Measurements from ENCODE around the gene HOXC12.

DNA sequence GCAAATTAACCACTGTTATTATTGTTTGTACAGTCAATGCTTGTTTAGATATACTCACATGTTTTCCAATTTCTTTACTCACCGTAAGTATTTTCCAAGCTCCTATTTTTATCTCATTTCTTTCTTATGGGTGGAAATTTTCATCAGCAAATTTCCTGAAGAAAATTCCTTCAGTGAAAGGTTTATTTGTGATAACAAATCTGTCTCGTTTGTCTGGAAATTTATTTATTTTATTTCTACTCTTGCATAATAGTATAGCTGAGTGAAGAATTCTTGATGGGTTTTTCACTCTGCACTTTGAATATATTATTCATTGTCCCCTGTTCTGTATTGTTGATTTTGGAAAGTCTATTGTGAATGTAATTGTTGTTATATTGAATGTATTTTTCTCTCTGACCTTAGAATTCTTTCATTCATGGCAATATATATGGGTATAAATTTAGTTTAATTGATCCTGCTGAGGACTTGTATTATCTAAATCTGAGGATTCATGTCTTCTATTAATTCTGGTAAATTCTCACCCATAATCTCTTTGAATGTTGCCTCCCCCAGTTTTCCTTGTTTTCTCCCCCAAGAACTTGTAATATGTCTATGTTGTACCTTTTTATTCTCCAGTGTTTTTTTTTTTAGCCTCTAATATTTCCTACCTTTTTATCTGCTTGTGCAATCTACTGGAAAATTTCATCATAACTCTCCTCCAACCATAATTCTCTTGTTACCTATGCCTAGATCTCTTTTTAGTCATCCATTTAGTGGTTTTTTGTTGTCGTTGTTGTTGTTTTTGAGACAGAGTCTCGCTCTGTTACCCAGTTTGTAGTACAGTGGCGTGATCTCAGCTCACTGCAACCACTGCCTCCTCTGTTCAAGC lies 37.7 kb upstream of the HOXC12 start:
- TF ChIP-seq, protein P1, sequence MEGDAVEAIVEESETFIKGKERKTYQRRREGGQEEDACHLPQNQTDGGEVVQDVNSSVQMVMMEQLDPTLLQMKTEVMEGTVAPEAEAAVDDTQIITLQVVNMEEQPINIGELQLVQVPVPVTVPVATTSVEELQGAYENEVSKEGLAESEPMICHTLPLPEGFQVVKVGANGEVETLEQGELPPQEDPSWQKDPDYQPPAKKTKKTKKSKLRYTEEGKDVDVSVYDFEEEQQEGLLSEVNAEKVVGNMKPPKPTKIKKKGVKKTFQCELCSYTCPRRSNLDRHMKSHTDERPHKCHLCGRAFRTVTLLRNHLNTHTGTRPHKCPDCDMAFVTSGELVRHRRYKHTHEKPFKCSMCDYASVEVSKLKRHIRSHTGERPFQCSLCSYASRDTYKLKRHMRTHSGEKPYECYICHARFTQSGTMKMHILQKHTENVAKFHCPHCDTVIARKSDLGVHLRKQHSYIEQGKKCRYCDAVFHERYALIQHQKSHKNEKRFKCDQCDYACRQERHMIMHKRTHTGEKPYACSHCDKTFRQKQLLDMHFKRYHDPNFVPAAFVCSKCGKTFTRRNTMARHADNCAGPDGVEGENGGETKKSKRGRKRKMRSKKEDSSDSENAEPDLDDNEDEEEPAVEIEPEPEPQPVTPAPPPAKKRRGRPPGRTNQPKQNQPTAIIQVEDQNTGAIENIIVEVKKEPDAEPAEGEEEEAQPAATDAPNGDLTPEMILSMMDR (conservative IDR thresholded peaks at IDR 0.05): no peak
- TF ChIP-seq ZFX (IDR thresholded peaks at IDR 0.05): no peak
